ENCODE measurements around the gene INHBA.
A peak's percentile ranks its signal among the peaks of the same experiment; 100 is the strongest.

INHBA gene

DNA sequence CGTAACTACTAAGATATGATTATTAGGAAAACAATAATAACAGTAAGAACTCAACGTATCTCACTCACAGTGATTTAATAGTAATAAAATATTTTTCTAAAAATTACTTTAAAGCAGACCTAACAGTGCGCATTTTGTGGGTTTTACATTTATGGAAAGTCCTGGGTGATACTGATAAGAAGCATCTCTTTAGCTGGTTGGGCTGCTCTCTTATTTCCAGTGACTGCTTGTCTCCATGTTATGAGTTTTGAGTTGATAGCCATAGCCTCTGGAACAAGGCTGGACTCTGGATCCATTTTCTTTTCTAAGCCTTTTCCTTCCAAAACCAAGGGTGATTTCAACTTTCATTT is 29.5 kb upstream of the INHBA start:
- H3K27ac ChIP-seq = no peak overlapping the region
- DNase-seq = no peak
- in situ Hi-C loops (cut with HindIII; ENCODE audit: low pct_ligation_motif_present, low sequenced_read_pairs) = no loop called here
- H3K27me3 ChIP-seq (replicated peaks) = no peaks in the 10 kb centered on the region
- TF ChIP-seq CTCF (IDR thresholded peaks at IDR 0.05; ENCODE audit: low read depth, low read length, missing control alignments) = no peak
- H3K4me3 ChIP-seq (ENCODE audit: low read depth, low read length) = no peak overlapping the region
- no peaks in the 10 kb centered on the region for H3K36me3 ChIP-seq (replicated peaks)

GRCh38 chr7:41731493-41732435 is 28.9 kb upstream of the INHBA start:
- Histone ChIP-seq H3K36me3 (replicated peaks) (no peaks in the 10 kb centered on the region), H3K27me3 (replicated peaks) (no peaks in the 10 kb centered on the region), H3K4me3 (ENCODE audit: low read depth, low read length) (no peak overlapping the region), H3K27ac (no peak overlapping the region)
- DNase-seq = no peak
- in situ Hi-C loops (cut with HindIII; ENCODE audit: low pct_ligation_motif_present, low sequenced_read_pairs) = no loop called here
- TF ChIP-seq CTCF (IDR thresholded peaks at IDR 0.05; ENCODE audit: low read depth, low read length, missing control alignments) = peak; percentile 16

GRCh38 chr7:41730668-41731067 is 27.8 kb upstream of the INHBA start:
- Histone ChIP-seq H3K4me3 (ENCODE audit: low read depth, low read length) (no peak overlapping the region), H3K27ac (no peak overlapping the region), H3K36me3 (replicated peaks) (no peaks in the 10 kb centered on the region), H3K27me3 (replicated peaks) (no peaks in the 10 kb centered on the region)
- no peak for DNase-seq
- TF ChIP-seq CTCF (IDR thresholded peaks at IDR 0.05; ENCODE audit: low read depth, low read length, missing control alignments) = no peak
- in situ Hi-C loops (cut with HindIII; ENCODE audit: low pct_ligation_motif_present, low sequenced_read_pairs) = no loop called here

- no peaks in the 10 kb centered on the region for H3K36me3 ChIP-seq (replicated peaks)
- DNase-seq = no peak
- in situ Hi-C loops (cut with HindIII; ENCODE audit: low pct_ligation_motif_present, low sequenced_read_pairs) = no loop called here
- no peak overlapping the region for H3K4me3 ChIP-seq (ENCODE audit: low read depth, low read length)
- no peak for TF ChIP-seq CTCF (IDR thresholded peaks at IDR 0.05; ENCODE audit: low read depth, low read length, missing control alignments)
- H3K27me3 ChIP-seq (replicated peaks) = no peaks in the 10 kb centered on the region
- H3K27ac ChIP-seq = no peak overlapping the region
Observed at GRCh38 chr7:41730161-41730560, 27.3 kb upstream of the INHBA start.

DNA sequence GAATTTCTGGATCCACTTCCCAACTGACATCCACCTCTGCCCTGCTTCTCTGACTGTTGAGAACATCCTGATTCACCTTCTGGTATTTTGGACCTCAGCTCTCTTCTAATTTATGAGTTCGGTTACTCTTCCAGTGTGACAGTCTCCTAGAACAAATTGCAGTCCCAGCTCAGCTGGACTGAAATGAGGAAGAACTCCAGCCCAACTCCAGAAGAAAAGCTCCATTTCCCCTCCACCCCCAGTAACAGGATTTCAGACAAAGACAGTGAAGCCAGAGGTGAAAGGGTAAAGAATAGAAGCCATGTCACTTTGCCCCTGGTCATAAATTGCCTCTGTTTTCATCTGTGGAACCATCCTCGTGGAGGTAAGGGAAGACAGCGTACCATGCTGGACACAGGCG is 26.2 kb upstream of the INHBA start:
- H3K27me3 ChIP-seq (replicated peaks) = no peaks in the 10 kb centered on the region
- H3K4me3 ChIP-seq (ENCODE audit: low read depth, low read length) = no peak overlapping the region
- DNase-seq = no peak
- in situ Hi-C loops (cut with HindIII; ENCODE audit: low pct_ligation_motif_present, low sequenced_read_pairs) = no loop called here
- no peak for TF ChIP-seq CTCF (IDR thresholded peaks at IDR 0.05; ENCODE audit: low read depth, low read length, missing control alignments)
- H3K36me3 ChIP-seq (replicated peaks) = no peaks in the 10 kb centered on the region
- H3K27ac ChIP-seq = no peak overlapping the region

DNA sequence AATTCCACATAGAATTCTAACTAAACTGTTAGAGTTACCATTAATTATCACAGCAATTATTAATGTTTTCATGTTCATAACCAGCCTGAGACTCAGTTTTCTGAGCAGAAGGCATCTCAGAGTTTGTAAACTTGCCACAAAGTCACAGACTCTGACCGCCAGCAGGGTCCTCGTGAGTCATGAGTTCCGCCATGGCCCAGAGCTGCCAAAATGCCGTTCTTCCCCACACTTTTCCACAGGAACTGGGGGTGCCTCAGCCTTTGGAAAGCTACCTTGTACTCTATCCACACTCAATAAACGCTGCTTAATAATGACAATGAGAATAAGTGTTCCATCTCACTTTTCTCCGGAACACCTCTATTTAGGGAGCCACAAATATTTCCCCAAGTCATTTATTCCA is 22.1 kb upstream of the INHBA start:
- H3K27me3 ChIP-seq (replicated peaks) = no peaks in the 10 kb centered on the region
- no peak overlapping the region for H3K27ac ChIP-seq
- no peak for TF ChIP-seq CTCF (IDR thresholded peaks at IDR 0.05; ENCODE audit: low read depth, low read length, missing control alignments)
- no peak overlapping the region for H3K4me3 ChIP-seq (ENCODE audit: low read depth, low read length)
- in situ Hi-C loops (cut with HindIII; ENCODE audit: low pct_ligation_motif_present, low sequenced_read_pairs) = no loop called here
- DNase-seq = no peak
- no peaks in the 10 kb centered on the region for H3K36me3 ChIP-seq (replicated peaks)

Measured in brain microvascular endothelial cell (primary cell).